SK-N-SH (cell line): ENCODE results near the gene MKRN1. TPM values are rescaled to one million over a fixed set of nuclear protein-coding genes. Genes with fewer than 3 reads are reported as not detected.

Experiments used
- CTCF ChIA-PET: fragments of 300-600, 350-600 bp; formaldehyde crosslinking; extraction: SDS; loops from one replicate; lab custom pipeline; 2021; lab: Yijun Ruan, JAX
- POLR2A ChIA-PET: fragments of 350-600 bp; sonication (Branson Sonifier 250); formaldehyde crosslinking; extraction: SDS; loops from one replicate; lab custom pipeline; 2020; ENCODE audit warnings: antibody characterized with exemption, inconsistent platforms; lab: Yijun Ruan, JAX
- DNase-seq: peaks from one replicate; pipeline ENCODE4 v3.0.0; 2012
- H2AFZ ChIP-seq: fragments of 200-600 bp; sonication (generic); 2 replicates; pipeline ENCODE4 v1.8.1; 2016; ENCODE audit warnings: antibody characterized with exemption, mild to moderate bottlenecking, low read depth
- H3F3A ChIP-seq: fragments of 200-600 bp; sonication (generic); replicated peaks from 2 replicates; pipeline ENCODE3; 2016; ENCODE audit warnings: antibody characterized with exemption, mild to moderate bottlenecking; ENCODE audit not compliant: insufficient read depth
- H3K27ac ChIP-seq, 2 experiments: fragments of 200-500 bp in 1 of 2; fragments of 200-600 bp in 1 of 2; sonication (Bioruptor generic) in 1 of 2; sonication (generic), shearing (Covaris generic) in 1 of 2; 2 replicates each; pipeline versions ENCODE4 v1.5.1 to v1.6.1; 2014 to 2016; ENCODE audit warnings: low read depth in 2 of 2, inconsistent platforms in 1 of 2, low read length in 1 of 2, mild to moderate bottlenecking in 1 of 2, mixed read lengths in 1 of 2
- H3K27me3 ChIP-seq: fragments of 200-600 bp; sonication (generic), shearing (Covaris generic); 2 replicates; pipeline ENCODE4 v1.6.1; 2016; ENCODE audit warnings: mixed run types; ENCODE audit not compliant: insufficient read depth
- H3K36me3 ChIP-seq, 2 experiments: fragments of 200-500 bp in 1 of 2; fragments of 200-600 bp in 1 of 2; sonication (Bioruptor generic) in 1 of 2; sonication (generic) in 1 of 2; replicated peaks in 1 of 2; 2 replicates each; pipeline versions ENCODE3 to v1.5.1; 2014 to 2016; ENCODE audit warnings: low read length in 1 of 2, mild to moderate bottlenecking in 1 of 2; ENCODE audit not compliant: insufficient read depth in 2 of 2, control insufficient read depth in 1 of 2
- H3K4me1 ChIP-seq, 2 experiments: fragments of 200-500 bp in 1 of 2; fragments of 200-600 bp in 1 of 2; sonication (Bioruptor generic) in 1 of 2; sonication (generic), shearing (Covaris generic) in 1 of 2; 2 replicates each; pipeline versions ENCODE4 v1.5.1 to v1.6.1; 2014 to 2016; ENCODE audit warnings: low read depth in 1 of 2, low read length in 1 of 2, mixed run types in 1 of 2; ENCODE audit not compliant: insufficient read depth in 2 of 2, control insufficient read depth in 1 of 2
- H3K4me2 ChIP-seq: fragments of 200-600 bp; sonication (generic), shearing (Covaris generic); 2 replicates; pipeline ENCODE4 v1.6.1; 2017; ENCODE audit warnings: mixed run types
- H3K4me3 ChIP-seq, 2 experiments: fragments of 200-500 bp in 1 of 2; fragments of 200-600 bp in 1 of 2; sonication (Bioruptor generic) in 1 of 2; sonication (generic), shearing (Covaris generic) in 1 of 2; 2 replicates each; pipeline versions ENCODE4 v1.5.1 to v1.8.1; 2014 to 2016; ENCODE audit warnings: low read depth in 2 of 2, inconsistent platforms in 1 of 2, low read length in 1 of 2, mild to moderate bottlenecking in 1 of 2, mixed read lengths in 1 of 2, moderate library complexity in 1 of 2
- H3K79me2 ChIP-seq: fragments of 200-600 bp; sonication (generic); 2 replicates; pipeline ENCODE4 v1.8.1; 2017; ENCODE audit warnings: mild to moderate bottlenecking; ENCODE audit not compliant: insufficient read depth
- H3K9ac ChIP-seq: fragments of 200-600 bp; sonication (generic); 2 replicates; pipeline ENCODE4 v1.6.1; 2017; ENCODE audit warnings: mixed run types
- H3K9me2 ChIP-seq: fragments of 200-600 bp; sonication (generic); 2 replicates; pipeline ENCODE4 v1.6.1; 2017; ENCODE audit warnings: mixed run types
- H3K9me3 ChIP-seq: fragments of 200-600 bp; sonication (generic); 2 replicates; pipeline ENCODE4 v1.6.1; 2017; ENCODE audit warnings: mixed run types, mild to moderate bottlenecking, moderate library complexity
- H4K20me1 ChIP-seq: fragments of 200-600 bp; sonication (generic); 2 replicates; pipeline ENCODE4 v1.6.1; 2017; ENCODE audit warnings: mild to moderate bottlenecking, mixed run types; ENCODE audit not compliant: insufficient read depth
- EP300 ChIP-seq, 2 experiments: IDR thresholded peaks; 2 replicates each; pipeline versions ENCODE4 v1.4.0 to v1.6.1; 2012; ENCODE audit warnings: borderline replicate concordance in 1 of 2, low read depth in 1 of 2, low read length in 1 of 2
- FOSL2 ChIP-seq: IDR thresholded peaks from 2 replicates; pipeline ENCODE4 v1.4.0; 2012; ENCODE audit warnings: low read depth, mild to moderate bottlenecking, moderate library complexity, borderline replicate concordance
- FOXJ3 ChIP-seq: sonication (generic); formaldehyde crosslinking; IDR thresholded peaks from 2 replicates; pipeline ENCODE4 v1.5.1; 2020; ENCODE audit warnings: mild to moderate bottlenecking, missing genetic modification reagents
- FOXM1 ChIP-seq: IDR thresholded peaks from 2 replicates; pipeline ENCODE4 v1.4.0; 2012; ENCODE audit warnings: low read depth, mild to moderate bottlenecking
- POLR2AphosphoS5 ChIP-seq: IDR thresholded peaks from 2 replicates; pipeline ENCODE4 v1.6.1; 2012; ENCODE audit warnings: low read depth, low read length
- RAD21 ChIP-seq: IDR thresholded peaks from 2 replicates; pipeline ENCODE4 v1.6.1; 2012; ENCODE audit warnings: mild to moderate bottlenecking, low read length
- RXRA ChIP-seq: IDR thresholded peaks from 2 replicates; pipeline ENCODE4 v1.4.0; 2012; ENCODE audit warnings: low read depth, mild to moderate bottlenecking, borderline replicate concordance
- SMC3 ChIP-seq: IDR thresholded peaks from 2 replicates; pipeline ENCODE4 v1.6.1; 2012; ENCODE audit warnings: low read depth, low read length, improper control_type of control experiment
- TCF12 ChIP-seq: IDR thresholded peaks from 2 replicates; pipeline ENCODE4 v1.4.0; 2012
- YY1 ChIP-seq: IDR thresholded peaks from 2 replicates; pipeline ENCODE4 v1.4.0; 2012; ENCODE audit warnings: low read depth, mild to moderate bottlenecking
- WGBS: methylation state at CpG from one replicate; pipeline ENCODE4 v1.1.6; 2017; ENCODE audit warnings: low lambda C conversion rate; 5-methylcytosine and 5-hydroxymethylcytosine counted together
- polyA plus RNA-seq, 3 experiments: library from polyadenylated mRNA; depleted of rRNA; stranded (reverse); fragments of >200 nt; gene quantifications; 2 replicates each; pipeline ENCODE4 v1.2.3, GENCODE V29; 2012
- TF ChIP-seq, protein P1 (sequence below): IDR thresholded peaks from 2 replicates; pipeline ENCODE4 v1.4.0; 2012; ENCODE audit warnings: low read depth, borderline replicate concordance
- TF ChIP-seq, protein P2 (sequence below): fragments of 150-350 bp; IDR thresholded peaks from 2 replicates; pipeline ENCODE4 v1.6.1; 2017; ENCODE audit warnings: antibody characterized with exemption, low read length, low read depth, borderline replicate concordance
- TF ChIP-seq, protein P3 (sequence below): IDR thresholded peaks from 2 replicates; pipeline ENCODE4 v1.6.1; 2012; ENCODE audit warnings: mild to moderate bottlenecking, low read depth, low read length, moderate library complexity

Gene MKRN1
- polyA plus RNA-seq, 1 of the 3 experiments (the other 2 are of a cell fraction): 53.5 TPM

DNA sequence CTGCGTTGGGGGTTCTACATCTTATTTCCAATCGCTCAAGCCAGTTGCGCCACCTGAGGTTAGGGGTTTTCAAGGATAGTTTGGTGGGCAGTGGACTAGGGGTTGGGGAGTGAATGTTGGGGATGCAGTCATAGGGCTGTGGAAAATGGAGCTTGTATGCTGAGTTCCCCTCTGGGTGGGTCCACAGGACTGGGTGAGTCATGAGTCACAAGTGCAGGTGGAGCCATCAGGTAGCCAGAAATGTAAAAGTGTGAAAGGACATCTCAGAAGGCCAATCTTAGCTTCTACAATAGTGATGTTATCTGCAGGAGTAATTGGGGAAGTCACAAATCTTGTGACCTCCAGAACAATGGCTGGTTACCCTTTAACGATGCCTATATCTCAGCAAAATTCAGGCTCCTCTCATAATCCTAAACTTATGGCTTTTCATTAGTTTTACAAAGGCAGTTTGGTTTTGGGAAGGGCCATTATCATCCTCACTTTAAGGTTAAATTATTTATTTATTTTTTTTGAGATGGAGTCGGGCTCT lies 18.0 kb upstream of the MKRN1 start:
- DNase-seq: no peak
- Histone ChIP-seq H3K4me3 (no peak overlapping the region), H4K20me1 (no peaks in the 10 kb centered on the region), H3K36me3 (no peaks in the 10 kb centered on the region), H3K4me1 (no peaks in the 10 kb centered on the region), H3K27ac (no peak overlapping the region), H3K4me2 (no peak overlapping the region), H3F3A (no peaks in the 10 kb centered on the region), H2AFZ (no peak overlapping the region), H3K9me3 (no peaks in the 10 kb centered on the region), H3K79me2 (no peaks in the 10 kb centered on the region), H3K9ac (no peak overlapping the region), H3K27me3 (no peaks in the 10 kb centered on the region), H3K9me2 (no peaks in the 10 kb centered on the region)
- POLR2A ChIA-PET: no interaction called here
- CTCF ChIA-PET: interaction anchor here (0.6 to 2.2 kb wide), 5 partner anchors 10 to 156 kb away, joined by 3 to 9 read pairs (median 5); no protein-coding TSS in a partner anchor
- WGBS: 77% methylated on average over 5 of the region's 5 CpGs
- TF ChIP-seq, protein P1, sequence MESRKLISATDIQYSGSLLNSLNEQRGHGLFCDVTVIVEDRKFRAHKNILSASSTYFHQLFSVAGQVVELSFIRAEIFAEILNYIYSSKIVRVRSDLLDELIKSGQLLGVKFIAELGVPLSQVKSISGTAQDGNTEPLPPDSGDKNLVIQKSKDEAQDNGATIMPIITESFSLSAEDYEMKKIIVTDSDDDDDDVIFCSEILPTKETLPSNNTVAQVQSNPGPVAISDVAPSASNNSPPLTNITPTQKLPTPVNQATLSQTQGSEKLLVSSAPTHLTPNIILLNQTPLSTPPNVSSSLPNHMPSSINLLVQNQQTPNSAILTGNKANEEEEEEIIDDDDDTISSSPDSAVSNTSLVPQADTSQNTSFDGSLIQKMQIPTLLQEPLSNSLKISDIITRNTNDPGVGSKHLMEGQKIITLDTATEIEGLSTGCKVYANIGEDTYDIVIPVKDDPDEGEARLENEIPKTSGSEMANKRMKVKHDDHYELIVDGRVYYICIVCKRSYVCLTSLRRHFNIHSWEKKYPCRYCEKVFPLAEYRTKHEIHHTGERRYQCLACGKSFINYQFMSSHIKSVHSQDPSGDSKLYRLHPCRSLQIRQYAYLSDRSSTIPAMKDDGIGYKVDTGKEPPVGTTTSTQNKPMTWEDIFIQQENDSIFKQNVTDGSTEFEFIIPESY: no peak
- TF ChIP-seq FOXJ3: no peak
- TF ChIP-seq, protein P2, sequence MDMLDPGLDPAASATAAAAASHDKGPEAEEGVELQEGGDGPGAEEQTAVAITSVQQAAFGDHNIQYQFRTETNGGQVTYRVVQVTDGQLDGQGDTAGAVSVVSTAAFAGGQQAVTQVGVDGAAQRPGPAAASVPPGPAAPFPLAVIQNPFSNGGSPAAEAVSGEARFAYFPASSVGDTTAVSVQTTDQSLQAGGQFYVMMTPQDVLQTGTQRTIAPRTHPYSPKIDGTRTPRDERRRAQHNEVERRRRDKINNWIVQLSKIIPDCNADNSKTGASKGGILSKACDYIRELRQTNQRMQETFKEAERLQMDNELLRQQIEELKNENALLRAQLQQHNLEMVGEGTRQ: no peak
- no peak for TF ChIP-seq EP300 (IDR thresholded peaks at IDR 0.05; ENCODE audit: borderline replicate concordance in 1 of 2, low read depth in 1 of 2, low read length in 1 of 2)
- no peak for TF ChIP-seq RAD21
- no peak for TF ChIP-seq FOSL2
- TF ChIP-seq FOXM1: no peak
- TF ChIP-seq, protein P3, sequence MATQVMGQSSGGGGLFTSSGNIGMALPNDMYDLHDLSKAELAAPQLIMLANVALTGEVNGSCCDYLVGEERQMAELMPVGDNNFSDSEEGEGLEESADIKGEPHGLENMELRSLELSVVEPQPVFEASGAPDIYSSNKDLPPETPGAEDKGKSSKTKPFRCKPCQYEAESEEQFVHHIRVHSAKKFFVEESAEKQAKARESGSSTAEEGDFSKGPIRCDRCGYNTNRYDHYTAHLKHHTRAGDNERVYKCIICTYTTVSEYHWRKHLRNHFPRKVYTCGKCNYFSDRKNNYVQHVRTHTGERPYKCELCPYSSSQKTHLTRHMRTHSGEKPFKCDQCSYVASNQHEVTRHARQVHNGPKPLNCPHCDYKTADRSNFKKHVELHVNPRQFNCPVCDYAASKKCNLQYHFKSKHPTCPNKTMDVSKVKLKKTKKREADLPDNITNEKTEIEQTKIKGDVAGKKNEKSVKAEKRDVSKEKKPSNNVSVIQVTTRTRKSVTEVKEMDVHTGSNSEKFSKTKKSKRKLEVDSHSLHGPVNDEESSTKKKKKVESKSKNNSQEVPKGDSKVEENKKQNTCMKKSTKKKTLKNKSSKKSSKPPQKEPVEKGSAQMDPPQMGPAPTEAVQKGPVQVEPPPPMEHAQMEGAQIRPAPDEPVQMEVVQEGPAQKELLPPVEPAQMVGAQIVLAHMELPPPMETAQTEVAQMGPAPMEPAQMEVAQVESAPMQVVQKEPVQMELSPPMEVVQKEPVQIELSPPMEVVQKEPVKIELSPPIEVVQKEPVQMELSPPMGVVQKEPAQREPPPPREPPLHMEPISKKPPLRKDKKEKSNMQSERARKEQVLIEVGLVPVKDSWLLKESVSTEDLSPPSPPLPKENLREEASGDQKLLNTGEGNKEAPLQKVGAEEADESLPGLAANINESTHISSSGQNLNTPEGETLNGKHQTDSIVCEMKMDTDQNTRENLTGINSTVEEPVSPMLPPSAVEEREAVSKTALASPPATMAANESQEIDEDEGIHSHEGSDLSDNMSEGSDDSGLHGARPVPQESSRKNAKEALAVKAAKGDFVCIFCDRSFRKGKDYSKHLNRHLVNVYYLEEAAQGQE: no peak
- TF ChIP-seq TCF12: no peak
- no peak for TF ChIP-seq RXRA
- no peak for TF ChIP-seq POLR2AphosphoS5
- TF ChIP-seq YY1: no peak
- no peak for TF ChIP-seq SMC3
